Stimulated activated CD8-positive, alpha-beta memory T cell treated with anti-CD3 and anti-CD28 coated beads, Interleukin-2, amount 100 ng/mL, for 1 hour (primary cell): ENCODE results near the gene UBE2Q2.
"Not testable (repeated sequence)": the region's sequence is repeated elsewhere in the genome, so short reads cannot be mapped to it uniquely, and the experiment has no call there.

ENCODE experiments used
- DNase-seq, 2 donors: peaks; one replicate each; pipeline ENCODE4 v3.0.0-alpha.2; 2020; ENCODE audit warnings: low read depth in 2 of 2

UBE2Q2 gene

DNA sequence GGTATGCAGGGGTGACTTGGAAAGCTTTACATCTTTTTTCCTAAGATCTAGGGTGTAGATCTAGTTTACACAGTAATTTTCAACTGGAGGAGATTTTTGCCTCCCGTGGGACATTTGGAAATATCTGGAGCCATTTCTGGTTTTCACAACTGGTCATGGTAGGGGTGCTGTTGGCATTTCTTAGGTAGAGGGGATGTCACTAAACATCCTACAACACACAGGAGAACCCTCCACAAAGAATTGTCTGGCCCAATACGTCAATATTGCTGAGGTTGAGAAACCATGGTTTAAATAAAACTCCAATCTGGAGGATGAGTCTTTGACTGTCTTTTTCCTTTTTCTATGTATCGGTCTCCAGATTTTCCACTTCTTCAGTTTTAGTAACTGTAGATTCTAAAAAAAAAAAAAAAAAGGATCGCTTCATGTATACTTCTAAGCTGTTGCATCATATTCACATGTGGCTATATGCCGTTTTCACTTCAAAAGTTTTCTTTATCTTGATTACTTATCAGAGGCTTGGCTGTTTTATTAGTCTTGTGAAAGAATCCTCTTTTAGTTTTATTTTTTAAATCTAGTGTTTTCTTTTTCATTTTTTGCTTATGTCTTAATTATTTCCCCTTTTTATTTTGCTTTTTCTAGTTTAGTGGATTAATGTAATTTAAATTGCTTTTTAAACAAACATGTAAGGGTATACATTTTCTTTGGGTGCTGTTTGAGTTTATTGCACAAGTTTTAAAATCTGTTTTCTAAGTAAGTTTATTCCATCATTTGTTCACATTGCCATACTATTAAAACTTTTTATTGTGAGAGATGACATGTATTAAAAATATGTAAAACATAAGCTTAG lies 21.2 kb downstream of the UBE2Q2 start:
- DNase-seq = no peak

DNA sequence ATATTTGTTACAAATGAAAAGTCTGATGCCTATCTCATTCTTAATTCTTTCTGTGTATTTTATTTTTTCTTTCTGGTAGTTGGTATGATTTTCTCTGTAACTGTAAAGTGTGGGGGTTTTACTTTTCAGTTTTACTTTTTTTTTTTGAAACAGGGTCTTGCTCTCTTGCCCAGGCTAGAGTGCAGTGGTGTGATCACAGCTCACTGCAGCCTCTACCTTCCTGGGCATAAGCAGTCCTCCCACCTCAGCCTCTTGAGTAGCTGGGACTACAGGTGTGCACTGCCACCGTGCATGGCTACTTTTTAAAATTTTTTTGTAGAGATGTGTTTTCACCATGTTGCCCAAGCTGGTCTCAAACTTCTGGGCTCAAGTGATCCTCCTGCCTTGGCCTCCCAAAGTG lies 22.8 kb downstream of the UBE2Q2 start:
- not testable (repeated sequence) for DNase-seq

DNA sequence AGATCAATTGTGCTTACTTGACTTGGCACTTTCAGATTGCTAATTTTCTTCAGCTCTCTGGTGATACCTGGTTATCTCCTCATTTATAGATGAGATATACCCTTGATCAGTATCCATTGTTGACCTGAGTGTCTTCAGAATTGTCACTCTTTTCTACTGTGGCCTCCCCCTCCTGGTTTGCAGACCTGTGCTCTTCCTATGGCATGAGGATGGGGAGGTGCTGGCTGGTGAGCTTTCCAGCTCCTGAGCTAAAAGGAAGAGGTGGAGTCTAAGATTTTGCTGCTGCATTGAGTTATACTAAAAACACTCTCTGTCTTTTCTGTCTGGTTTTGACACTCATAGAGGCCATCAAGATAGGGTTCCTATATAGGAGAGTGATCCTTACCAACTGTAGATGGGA lies 23.7 kb downstream of the UBE2Q2 start:
- no peak for DNase-seq

DNA sequence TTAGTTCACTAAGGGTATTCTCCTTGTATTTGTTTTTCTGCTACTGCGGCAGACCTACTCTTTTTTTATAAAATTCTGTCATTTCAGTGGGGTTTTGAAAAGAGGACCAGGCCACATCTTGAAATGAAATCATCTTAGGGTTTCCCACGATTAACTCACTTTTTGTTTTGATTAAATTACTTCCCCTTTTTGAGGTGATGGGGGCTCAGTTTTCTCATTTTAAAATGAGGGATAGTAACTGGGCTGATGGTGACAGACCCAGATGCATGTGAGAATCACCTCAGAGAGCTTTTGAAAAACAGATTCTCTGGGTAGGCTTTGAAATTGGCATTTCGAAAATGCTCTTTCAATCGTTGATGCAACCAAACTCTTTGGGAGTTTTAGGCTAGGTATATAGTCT lies 24.2 kb downstream of the UBE2Q2 start:
- DNase-seq = no peak

DNA sequence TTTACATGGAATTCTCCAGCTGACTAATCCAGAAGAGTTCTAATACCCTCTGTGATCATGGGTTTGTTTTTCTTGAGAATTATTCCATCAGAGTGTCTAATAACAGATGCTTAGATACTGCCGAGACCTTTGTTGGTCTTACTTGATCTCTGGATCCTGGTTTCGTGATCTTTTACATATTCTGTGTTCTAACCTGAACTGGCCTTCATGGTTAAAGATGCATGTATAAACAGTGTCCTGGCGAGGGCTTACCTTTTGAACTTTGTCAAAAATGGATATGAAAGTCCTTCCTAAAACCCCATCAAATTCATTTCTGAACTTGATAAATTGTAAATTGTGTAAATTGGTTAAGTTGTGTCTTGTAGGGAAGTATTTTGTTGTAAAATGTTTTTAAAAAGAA lies 24.8 kb downstream of the UBE2Q2 start:
- DNase-seq = no peak

DNA sequence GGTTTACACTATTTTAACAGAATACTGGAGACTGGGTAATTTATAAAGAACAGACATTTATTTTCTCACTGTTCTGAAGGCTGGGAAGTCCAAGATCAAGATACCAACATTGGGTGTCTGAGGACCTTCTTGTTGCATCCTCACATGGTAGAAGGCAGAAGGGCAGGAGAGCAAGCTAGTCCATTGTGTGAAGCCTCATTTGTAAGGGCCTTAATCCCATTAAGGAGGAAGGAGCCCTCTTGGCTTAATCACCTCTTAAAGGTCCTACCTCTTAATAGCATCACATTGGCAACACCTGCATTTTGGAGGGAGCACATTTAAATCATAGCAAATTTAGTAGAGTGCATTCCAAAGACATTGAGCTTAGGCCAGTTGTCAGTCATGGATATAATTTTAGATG lies 26.2 kb downstream of the UBE2Q2 start:
- DNase-seq = no peak

DNA sequence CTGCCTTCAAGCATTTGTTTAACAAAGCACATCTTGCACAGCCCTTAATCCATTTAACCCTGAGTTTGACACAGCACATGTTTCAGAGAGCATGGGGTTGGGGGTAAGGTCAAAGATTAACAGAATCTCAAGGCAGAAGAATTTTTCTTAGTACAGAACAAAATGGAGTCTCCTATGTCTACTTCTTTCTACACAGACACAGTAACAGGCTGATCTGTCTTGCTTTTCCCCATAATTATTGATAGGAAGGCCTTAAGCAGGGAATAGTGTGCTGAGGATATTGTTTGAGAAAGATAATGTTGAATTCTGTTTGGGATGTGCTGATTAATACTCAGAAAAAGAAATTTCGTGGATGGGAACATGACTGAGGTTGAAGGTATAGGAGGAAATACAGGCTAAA lies 28.3 kb downstream of the UBE2Q2 start:
- not testable (repeated sequence) for DNase-seq

DNA sequence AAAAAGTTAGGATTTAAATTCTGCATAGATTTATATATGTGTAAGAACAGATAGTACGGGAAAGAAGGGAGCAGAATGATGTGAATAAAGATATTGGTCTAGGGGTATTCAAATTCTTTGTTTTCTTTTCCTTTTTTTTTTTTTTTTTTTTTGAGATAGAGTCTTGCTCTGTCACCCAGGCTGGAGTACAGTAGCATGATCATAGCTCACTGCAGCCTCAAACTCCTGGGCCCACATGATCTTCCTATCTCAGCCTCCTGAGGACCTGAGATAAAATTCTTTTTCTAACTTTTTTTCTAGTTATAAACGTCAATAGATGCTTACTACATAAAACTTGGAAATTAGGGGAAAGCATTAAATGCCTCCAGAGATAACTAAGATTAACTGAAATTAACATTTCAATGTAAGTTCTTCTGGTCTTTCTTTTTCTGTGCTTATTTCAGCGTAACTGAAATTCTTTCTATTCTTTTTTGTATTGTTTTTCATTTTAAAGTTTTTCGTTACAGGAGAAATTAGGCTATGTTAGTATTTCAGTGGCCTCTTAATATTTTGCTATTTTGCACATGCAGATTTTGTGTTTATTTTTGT lies 29.2 kb downstream of the UBE2Q2 start:
- no peak for DNase-seq

DNA sequence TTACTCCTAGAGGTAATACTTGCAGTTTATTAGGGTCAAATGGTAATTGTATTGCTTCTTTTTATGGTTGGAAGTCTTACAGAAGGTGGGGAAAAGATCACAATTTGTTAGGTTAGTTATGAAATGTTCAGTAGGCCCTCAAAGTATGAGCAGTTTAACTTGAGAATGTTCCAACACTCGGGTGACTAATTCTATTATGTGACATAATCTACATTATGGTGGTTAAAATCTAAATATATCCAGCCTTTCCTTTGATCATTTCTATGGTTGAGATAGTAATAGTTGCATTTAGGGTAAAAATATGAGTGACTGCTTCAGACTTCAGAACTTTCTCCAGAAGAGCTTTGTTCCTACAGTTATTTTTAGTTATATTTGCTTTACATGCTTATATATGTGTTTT lies 40.8 kb downstream of the UBE2Q2 start:
- DNase-seq = no peak

DNA sequence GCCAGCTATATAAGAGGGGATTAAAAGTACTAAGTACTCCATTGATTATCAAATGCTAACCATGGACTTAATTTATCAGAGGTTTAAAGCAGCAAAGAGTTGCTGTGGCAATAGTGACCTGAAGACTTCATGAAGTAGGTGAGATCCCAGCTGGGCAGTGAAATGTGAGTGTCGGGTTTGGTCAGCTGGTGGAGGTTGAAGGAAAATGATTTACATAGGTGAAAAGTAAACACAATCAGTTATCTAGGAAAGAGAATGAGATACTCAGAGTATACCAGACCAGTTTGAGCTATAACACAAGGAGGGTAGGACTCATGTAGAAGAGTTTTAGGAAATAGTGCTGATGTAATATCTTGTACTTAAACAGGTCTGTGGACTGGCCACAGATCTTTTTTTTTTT lies 43.9 kb downstream of the UBE2Q2 start:
- no peak for DNase-seq

DNA sequence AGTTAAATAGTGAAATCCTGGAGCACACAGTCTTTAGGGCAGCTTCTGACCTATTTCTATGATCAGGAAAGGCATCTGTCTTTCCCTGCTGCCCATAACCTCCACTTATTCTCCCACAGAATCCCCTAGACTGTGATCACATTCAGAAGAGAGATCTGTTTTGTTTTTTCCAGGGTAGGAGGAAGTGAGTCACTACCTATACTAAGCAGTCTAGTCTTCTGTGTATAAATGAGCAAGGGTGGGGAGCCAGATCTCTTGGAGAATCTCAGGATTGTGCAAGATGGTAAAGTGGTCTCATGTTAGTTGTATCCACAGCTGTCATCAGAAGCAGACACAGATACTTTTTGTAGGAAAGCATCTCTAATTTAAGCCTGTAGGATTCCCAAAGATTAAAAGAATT lies 48.6 kb downstream of the UBE2Q2 start:
- DNase-seq = no peak

DNA sequence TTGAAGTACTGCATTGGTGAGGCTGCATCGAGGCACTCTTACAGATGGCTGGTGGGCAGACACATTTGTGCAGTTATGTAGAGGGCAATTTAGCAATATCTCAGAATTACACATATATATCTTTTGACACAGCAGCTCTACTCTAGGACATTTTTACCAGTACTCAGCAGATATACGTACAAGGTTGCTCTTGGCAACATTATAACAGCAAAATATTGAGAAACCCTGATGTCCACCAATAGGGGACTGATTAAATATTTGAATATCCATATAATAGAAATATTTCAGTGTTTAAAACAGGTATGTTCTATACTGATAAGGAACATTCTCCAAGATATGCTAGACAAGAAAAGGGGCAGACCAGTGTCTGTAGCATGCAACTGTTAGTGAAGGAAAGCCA lies 52.5 kb downstream of the UBE2Q2 start:
- no peak for DNase-seq

DNA sequence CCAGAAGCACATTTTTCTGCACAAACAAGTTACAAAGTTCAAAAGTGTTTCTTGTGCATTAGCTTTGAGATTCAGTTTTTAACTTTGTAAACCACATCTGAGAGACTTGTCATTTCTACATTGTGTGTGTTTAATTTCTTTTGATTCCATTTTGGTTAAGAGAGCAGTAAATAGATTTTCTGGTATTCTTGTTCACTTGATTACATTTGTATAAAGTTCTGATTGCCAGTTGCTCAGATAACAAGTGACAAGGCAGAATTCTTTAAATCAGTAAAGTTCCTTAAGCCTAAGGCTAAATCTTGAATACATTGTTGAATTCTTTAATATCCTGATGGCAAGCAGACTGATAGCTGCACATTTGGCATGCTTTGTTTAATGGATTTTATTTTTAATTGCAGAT lies 57.3 kb downstream of the UBE2Q2 start:
- no peak for DNase-seq

DNA sequence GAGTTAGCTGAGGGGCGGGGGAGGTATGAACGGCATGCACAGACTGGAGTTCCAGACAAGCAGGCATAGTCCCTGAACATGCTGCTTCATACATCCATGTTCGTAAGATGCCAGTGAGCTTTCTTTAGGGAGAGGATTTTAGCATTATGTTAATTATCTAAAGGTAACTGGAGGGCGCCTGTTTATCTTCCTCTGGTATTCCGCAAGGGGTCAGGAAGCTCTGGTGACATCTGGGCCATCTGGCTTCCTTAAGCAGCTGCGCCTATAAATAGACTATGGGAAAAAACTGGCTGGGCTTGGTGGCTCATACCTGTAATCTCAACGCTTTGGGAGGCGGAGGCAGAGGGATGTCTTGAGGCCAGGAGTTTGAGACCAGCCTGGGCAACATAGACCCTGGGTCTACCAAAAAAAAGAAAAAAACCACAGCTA lies 58.9 kb downstream of the UBE2Q2 start:
- no peak for DNase-seq

DNA sequence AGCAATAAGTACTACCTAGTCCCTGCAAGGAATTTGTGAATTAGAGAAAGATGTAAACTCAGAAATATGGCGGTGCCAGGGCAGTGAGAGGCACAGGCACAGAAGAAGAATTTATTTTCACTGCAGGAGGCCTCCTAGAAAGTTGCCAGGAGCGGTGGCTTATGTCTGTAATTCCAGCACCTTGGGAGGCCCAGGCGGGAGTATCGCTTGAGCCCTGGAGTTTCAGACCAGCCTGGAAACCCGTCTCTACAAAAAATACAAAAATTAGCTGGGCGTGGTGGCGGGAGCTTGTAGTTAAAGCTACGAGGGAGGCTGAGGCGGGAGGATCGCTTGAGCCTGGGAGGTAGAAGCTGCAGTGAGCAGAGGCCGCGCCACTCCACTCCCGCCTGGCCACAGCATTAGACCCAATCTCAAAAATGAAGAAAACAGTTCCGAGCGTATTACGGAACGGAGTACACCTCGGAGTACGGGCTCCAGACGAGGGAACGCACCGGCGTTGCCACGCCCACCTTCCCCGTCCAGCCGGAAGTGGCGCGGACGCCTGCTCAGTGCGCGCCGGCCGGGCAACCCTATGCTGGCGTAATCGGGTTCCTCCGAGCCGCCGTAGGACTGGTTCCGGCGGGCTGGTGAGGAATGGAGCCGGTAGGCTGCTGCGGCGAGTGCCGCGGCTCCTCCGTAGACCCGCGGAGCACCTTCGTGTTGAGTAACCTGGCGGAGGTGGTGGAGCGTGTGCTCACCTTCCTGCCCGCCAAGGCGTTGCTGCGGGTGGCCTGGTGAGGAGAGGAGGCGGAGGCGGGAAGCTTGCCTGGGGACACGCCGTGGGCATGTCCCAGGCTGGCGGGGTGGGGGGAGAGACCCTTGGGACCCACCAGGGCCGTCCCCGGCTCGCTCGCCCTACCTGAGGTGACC lies 60.3 kb downstream of the UBE2Q2 start, which contains the start of gene FBXO22:
TSS of gene FBXO22 (plus strand) at position 548 of the 909 bp plus-strand sequence. CDS start at position 634, 86 bp downstream.
- DNase-seq = peak; percentile 80 to 81

DNA sequence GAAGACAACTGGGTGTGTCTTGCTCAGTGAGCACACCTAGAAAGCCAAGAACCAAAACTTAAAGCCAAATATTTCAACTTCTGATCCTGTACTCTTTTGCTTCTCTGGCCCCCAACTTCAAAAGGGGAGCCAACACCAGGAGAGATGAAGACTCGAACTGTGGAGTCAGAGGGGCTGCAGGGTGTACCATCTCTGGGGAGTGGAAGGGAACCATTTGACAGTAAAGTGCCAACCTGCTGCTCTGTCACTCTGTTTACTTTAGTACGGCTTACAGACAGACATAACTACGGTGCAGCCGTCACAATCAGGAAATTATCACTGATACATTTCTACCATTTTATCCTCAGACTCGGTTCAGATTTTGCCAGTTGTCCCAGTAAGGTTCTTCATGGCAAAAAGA lies 62.0 kb downstream of the UBE2Q2 start:
- DNase-seq = no peak

DNA sequence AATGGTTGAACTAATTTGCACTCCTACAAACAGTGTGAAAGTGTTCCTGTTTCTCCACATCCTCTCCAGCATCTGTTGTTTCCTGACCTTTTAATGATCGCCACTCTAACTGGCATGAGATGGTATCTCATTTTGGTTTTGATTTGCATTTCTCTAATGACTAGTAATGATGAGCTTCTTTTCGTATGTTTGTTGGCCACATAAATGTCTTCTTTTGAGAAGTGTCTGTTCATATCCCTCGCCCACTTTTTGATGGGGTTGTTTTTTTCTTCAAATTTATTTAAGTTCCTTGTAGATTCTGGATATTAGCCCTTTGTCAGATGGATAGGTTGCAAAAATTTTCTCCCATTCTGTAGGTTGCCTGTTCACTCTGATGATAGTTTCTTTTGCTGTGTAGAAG lies 67.1 kb downstream of the UBE2Q2 start:
- not testable (repeated sequence) for DNase-seq

DNA sequence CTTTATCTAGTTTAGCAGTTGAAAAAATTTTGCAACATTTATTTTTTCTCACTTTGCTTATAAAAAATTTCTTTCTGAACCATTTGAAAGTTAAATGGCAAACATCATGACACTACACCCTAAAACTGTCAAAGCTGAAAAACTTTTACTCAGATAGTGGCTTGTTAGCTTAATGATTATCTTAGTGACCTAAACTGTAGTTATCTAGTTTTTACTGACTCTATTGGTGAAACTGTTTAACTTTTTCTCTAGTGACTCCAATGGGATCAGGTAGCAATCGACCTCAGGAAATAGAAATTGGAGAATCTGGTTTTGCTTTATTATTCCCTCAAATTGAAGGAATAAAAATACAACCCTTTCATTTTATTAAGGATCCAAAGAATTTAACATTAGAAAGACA lies 73.7 kb downstream of the UBE2Q2 start:
- DNase-seq = no peak

DNA sequence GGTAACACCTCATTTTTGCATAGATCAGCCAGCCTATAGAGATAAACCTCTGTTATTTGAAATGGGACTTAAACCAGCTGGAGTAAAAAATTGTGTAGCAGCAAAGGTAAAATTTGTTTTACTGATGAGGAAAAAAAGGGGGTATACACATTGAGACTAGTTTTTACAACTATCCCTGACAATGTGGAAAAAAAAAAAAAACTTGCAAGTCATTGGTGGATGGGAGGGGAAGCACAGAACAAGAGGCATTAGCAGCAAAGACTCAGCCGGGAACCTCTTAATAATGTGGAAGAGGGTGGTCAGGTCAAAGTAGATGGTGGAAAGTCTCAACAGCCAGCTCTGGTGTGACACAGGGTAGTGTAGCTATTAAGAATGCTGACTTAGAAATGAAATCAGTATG lies 74.9 kb downstream of the UBE2Q2 start:
- DNase-seq = no peak

DNA sequence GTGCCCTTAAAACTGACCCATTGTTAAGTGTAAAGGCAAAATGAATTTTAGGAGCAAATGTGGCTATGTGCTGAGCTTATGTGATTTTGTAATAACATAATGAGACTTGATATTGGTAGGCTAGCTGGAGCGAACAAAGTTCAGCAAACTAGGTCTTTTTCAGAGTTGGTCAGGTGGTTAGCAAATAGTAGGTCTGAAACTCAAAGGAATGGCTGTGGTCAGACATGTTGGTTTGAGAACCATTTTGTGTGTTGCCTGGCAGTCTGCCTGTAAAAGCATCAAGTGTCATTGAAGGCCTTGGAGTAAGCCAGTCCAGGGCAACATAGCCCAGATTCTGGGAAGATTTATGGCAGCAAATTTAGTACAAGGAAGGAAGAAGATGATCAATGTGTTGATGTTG lies 76.8 kb downstream of the UBE2Q2 start:
- DNase-seq = no peak

DNA sequence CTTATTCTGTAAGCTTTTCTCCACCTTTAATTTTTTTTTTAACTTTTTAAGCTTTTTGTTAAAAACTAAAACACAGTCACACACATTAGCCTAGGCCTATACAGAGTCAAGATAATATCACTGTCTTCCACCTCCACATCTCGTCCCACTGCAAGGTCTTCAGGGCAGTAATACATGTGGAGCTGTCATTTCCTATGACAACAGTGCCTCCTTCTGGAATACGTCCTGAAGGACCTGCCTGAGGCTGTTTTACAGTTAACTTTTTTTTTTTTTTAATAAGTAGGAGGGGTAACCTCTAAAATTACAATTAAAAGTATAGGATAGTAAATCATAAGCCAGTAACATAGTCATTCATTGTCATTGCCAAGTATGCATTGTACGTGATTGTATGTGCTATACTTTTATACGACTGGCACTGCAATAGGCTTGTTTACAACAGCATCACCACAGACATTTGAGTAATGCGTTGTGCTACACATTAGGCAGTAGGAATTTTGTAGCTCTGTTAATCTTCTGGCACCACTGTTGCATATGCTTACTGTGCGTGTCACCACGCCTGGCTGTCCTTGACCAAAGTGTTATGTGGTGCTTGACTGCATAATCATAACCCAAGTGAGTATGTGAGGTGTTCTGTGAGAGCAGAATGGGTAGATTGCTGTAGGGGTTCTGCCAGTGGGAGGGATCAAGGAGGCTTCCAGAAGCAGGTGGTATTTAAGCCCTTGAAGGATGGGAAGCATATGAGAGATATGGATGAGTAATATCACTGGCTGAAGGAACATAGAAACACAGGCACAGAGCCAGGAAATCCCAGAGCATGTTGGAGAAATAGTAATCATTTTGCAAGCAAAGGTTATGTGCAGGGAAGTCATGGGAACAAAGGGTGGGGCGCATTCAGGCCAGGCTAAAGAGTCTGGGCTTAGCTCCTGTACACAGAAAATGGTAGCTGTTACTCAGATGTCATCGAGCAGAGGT lies 78.8 kb downstream of the UBE2Q2 start:
- DNase-seq = no peak
